ENCODE results near the gene IRS2. TPM values are rescaled to one million over a fixed set of nuclear protein-coding genes. Genes with fewer than 3 reads are reported as not detected.

IRS2 gene
- total RNA-seq, 1 experiment from 2014 or later = 5.9 TPM

DNA sequence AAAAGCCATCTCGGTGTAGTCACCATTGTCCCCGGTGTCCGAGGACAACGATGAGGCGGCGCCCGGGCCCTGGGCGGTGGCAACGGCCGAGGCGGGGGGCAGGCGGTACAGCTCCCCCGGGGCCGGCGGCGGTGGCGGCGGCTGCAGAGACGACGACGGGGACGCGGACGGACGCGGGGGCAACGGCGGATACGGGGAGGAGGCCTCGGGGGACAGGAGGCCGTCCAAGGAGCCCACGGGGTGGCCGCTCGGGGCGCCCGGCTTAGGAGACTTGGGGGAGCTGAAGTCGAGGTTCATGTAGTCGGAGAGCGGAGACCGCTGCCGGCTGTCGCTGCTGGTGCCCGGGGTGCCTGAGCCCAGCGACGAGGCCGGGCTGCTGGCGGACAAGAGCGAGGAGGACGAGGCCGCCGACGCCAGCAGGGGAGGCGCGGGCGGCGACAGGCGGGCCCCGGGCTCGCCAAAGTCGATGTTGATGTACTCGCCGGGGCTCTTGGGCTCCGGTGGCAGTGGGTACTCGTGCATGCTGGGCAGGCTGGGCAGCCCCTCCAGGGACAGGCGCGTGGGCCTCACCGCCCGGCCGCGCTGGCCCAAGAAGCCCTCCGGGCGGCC, 3.5 kb downstream of the IRS2 start:
- ChIA-PET POLR2A (no interaction called here), CTCF (interaction anchor here (0.6 kb wide), 1 partner anchor 22 kb away, joined by 3 read pairs; no protein-coding TSS in a partner anchor)
- no peak for TF ChIP-seq SIN3A (IDR thresholded peaks at IDR 0.05; ENCODE audit: borderline replicate concordance, insufficient read depth, low read depth, low read length)
- no peak for TF ChIP-seq CTCF (IDR thresholded peaks at IDR 0.05)
- no peak for TF ChIP-seq REST (IDR thresholded peaks at IDR 0.05; ENCODE audit: insufficient read depth in 1 of 2, low read depth in 2 of 2, low read length in 1 of 2)
- no peak for TF ChIP-seq TCF7L2 (IDR thresholded peaks at IDR 0.05; ENCODE audit: low read depth, low read length)
- no peak for TF ChIP-seq POLR2AphosphoS5 (IDR thresholded peaks at IDR 0.05; ENCODE audit: low read depth, low read length)
- H3K27me3 ChIP-seq (ENCODE audit: control insufficient read depth, insufficient read depth, low read length) = no peaks in the 10 kb centered on the region
- no peak for DNase-seq (ENCODE audit: low read depth, low spot score)
- peak overlapping the region in 1 of 2 experiments; percentile 49; a peak in 1 of 4 replicates for H3K4me3 ChIP-seq (ENCODE audit: low read depth in 2 of 2, low read length in 2 of 2)
- intact Hi-C loops (cut with micrococcal nuclease; ENCODE audit: unreplicated experiment) (loop anchor here (5.0 kb wide), 3 partner anchors 511 to 821 kb away; no protein-coding TSS in a partner anchor), in situ Hi-C loops (cut with HindIII; ENCODE audit: low pct_unique_long_range_greater_than_20kb, low sequenced_read_pairs) (no loop called here)
- no peak overlapping the region for H3K27ac ChIP-seq (ENCODE audit: low read length)
- BruUV-seq (replicated peaks) = no TSS peak
- H3K36me3 ChIP-seq (ENCODE audit: control insufficient read depth, insufficient read depth, low read length) = no peaks in the 10 kb centered on the region
- peaks cover 11% of the 10 kb centered on the region for H3K4me1 ChIP-seq (ENCODE audit: control insufficient read depth, insufficient read depth, low read length)
- ATAC-seq = no peak
- H3K9me3 ChIP-seq (ENCODE audit: control insufficient read depth, insufficient read depth, low read depth, low read length) = no peaks in the 10 kb centered on the region

- DNase-seq (ENCODE audit: low read depth, low spot score) (no peak), ATAC-seq (no peak)
- Histone ChIP-seq H3K4me1 (ENCODE audit: control insufficient read depth, insufficient read depth, low read length) (peaks cover 14% of the 10 kb centered on the region), H3K27ac (ENCODE audit: low read length) (peak overlapping the region; percentile 69), H3K9me3 (ENCODE audit: control insufficient read depth, insufficient read depth, low read depth, low read length) (no peaks in the 10 kb centered on the region), H3K36me3 (ENCODE audit: control insufficient read depth, insufficient read depth, low read length) (no peaks in the 10 kb centered on the region), H3K27me3 (ENCODE audit: control insufficient read depth, insufficient read depth, low read length) (no peaks in the 10 kb centered on the region), H3K4me3 (ENCODE audit: low read depth in 2 of 2, low read length in 2 of 2) (peak overlapping the region; percentile 49 to 72)
- in situ Hi-C loops (cut with HindIII; ENCODE audit: low pct_unique_long_range_greater_than_20kb, low sequenced_read_pairs) (no loop called here), intact Hi-C loops (cut with micrococcal nuclease; ENCODE audit: unreplicated experiment) (loop anchor here (5.0 kb wide), 3 partner anchors 510 to 820 kb away; no protein-coding TSS in a partner anchor)
- ChIA-PET POLR2A (no interaction called here), CTCF (no interaction called here)
- no peak for TF ChIP-seq POLR2AphosphoS5 (IDR thresholded peaks at IDR 0.05; ENCODE audit: low read depth, low read length)
- TF ChIP-seq CTCF (IDR thresholded peaks at IDR 0.05) = no peak
- no peak for TF ChIP-seq TCF7L2 (IDR thresholded peaks at IDR 0.05; ENCODE audit: low read depth, low read length)
- TF ChIP-seq SIN3A (IDR thresholded peaks at IDR 0.05; ENCODE audit: borderline replicate concordance, insufficient read depth, low read depth, low read length) = no peak
- TF ChIP-seq REST (IDR thresholded peaks at IDR 0.05; ENCODE audit: insufficient read depth in 1 of 2, low read depth in 2 of 2, low read length in 1 of 2) = no peak
- BruUV-seq (replicated peaks) = no TSS peak
Measured at GRCh38 chr13:109782066-109782822, 4.1 kb downstream of the IRS2 start.
